KMS-11 (cell line): ENCODE data around the gene KLHL21.

Experiments
- H2AFZ ChIP-seq: fragments of 200-600 bp; sonication (generic); 2 replicates; pipeline ENCODE4 v1.6.1; 2016; ENCODE audit warnings: antibody characterized with exemption, mixed run types, low read depth
- H3K27ac ChIP-seq: fragments of 200-600 bp; sonication (generic); 2 replicates; pipeline ENCODE4 v1.6.1; 2016; ENCODE audit warnings: mild to moderate bottlenecking, mixed run types
- H3K27me3 ChIP-seq: fragments of 200-600 bp; sonication (generic); 2 replicates; pipeline ENCODE4 v1.6.1; 2017; ENCODE audit warnings: mild to moderate bottlenecking, low read depth, mixed run types, moderate library complexity; ENCODE audit not compliant: insufficient read depth
- H3K36me3 ChIP-seq: fragments of 200-600 bp; sonication (generic); 2 replicates; pipeline ENCODE4 v1.6.1; 2017; ENCODE audit warnings: mild to moderate bottlenecking, mixed run types; ENCODE audit not compliant: insufficient read depth
- H3K4me1 ChIP-seq: fragments of 200-600 bp; sonication (generic); 2 replicates; pipeline ENCODE4 v1.6.1; 2016; ENCODE audit warnings: mild to moderate bottlenecking, low read depth, mixed run types; ENCODE audit not compliant: poor library complexity, severe bottlenecking
- H3K4me2 ChIP-seq: fragments of 200-600 bp; sonication (generic); 2 replicates; pipeline ENCODE4 v1.7.0; 2016; ENCODE audit warnings: mild to moderate bottlenecking, mixed run types
- H3K4me3 ChIP-seq: fragments of 200-600 bp; sonication (generic); IDR thresholded peaks from 2 replicates; pipeline ENCODE4 v1.6.1; 2017; ENCODE audit warnings: low read depth, low read length, mixed read lengths; ENCODE audit not compliant: insufficient read depth
- H3K79me2 ChIP-seq: fragments of 200-600 bp; sonication (generic); 2 replicates; pipeline ENCODE4 v1.6.1; 2016; ENCODE audit warnings: low read depth, mixed run types; ENCODE audit not compliant: insufficient read depth
- H3K9ac ChIP-seq: fragments of 200-600 bp; sonication (generic); 2 replicates; pipeline ENCODE4 v1.6.1; 2016; ENCODE audit warnings: mild to moderate bottlenecking, mixed run types
- H4K20me1 ChIP-seq: fragments of 200-600 bp; sonication (generic); 2 replicates; pipeline ENCODE4 v1.6.1; 2016; ENCODE audit warnings: mild to moderate bottlenecking, mixed run types; ENCODE audit not compliant: insufficient read depth
- TF ChIP-seq, protein P1 (sequence below): fragments of 200-600 bp; sonication (generic); conservative IDR thresholded peaks from 2 replicates; pipeline ENCODE4 v1.6.1; 2017; ENCODE audit warnings: low read depth, mild to moderate bottlenecking, antibody characterized with exemption, low read length, moderate library complexity, mixed read lengths

Gene KLHL21

DNA sequence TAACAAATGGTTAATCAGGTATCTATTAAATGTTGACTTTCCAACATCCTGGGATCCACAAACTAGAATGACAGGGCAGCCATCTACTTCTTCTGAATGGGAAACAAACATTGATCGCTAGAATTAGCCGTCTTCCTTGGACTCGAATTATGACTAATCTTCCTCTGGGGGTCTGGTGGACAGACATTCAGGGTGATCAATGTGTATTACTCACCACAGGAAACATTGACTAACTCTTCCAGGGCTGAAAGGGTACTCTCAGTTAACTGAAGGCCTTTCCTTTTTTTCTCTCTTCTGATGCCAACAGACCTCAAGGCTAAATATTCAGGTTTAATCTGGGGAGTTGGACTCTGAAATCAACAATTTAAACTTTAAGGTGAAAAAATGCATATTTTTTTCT, 57.8 kb downstream of the KLHL21 start:
- TF ChIP-seq, protein P1, sequence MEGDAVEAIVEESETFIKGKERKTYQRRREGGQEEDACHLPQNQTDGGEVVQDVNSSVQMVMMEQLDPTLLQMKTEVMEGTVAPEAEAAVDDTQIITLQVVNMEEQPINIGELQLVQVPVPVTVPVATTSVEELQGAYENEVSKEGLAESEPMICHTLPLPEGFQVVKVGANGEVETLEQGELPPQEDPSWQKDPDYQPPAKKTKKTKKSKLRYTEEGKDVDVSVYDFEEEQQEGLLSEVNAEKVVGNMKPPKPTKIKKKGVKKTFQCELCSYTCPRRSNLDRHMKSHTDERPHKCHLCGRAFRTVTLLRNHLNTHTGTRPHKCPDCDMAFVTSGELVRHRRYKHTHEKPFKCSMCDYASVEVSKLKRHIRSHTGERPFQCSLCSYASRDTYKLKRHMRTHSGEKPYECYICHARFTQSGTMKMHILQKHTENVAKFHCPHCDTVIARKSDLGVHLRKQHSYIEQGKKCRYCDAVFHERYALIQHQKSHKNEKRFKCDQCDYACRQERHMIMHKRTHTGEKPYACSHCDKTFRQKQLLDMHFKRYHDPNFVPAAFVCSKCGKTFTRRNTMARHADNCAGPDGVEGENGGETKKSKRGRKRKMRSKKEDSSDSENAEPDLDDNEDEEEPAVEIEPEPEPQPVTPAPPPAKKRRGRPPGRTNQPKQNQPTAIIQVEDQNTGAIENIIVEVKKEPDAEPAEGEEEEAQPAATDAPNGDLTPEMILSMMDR = no peak
- no peak overlapping the region for H3K4me2 ChIP-seq
- H3K9ac ChIP-seq = no peak overlapping the region

More for the DNA sequence above, 57.8 kb downstream of the KLHL21 start:
- H3K4me1 ChIP-seq = no peaks in the 10 kb centered on the region
- H3K27me3 ChIP-seq = no peaks in the 10 kb centered on the region
- no peak overlapping the region for H3K27ac ChIP-seq
- peaks cover 24% of the 10 kb centered on the region; the same call in 1 of the 2 replicates for H3K36me3 ChIP-seq
- H4K20me1 ChIP-seq = no peaks in the 10 kb centered on the region
- no peak overlapping the region for H3K4me3 ChIP-seq
- no peaks in the 10 kb centered on the region for H3K79me2 ChIP-seq
- no peak overlapping the region for H2AFZ ChIP-seq
